Nephron (organoid): ENCODE measurements around the gene DDX42.
A peak's percentile ranks its signal among the peaks of the same experiment; 100 is the strongest.

Experiments used
- H3K27ac Mint-ChIP-seq, 3 experiments: 2 replicates each; pipeline ENCODE4 v1.8.0; 2020; ENCODE audit warnings: mixed read lengths in 3 of 3, mild to moderate bottlenecking in 2 of 3, moderate library complexity in 1 of 3
- H3K27me3 Mint-ChIP-seq: 2 replicates; pipeline ENCODE4 v1.8.0; 2021; ENCODE audit warnings: low read depth, mild to moderate bottlenecking, moderate library complexity, mixed read lengths
- H3K36me3 Mint-ChIP-seq: 2 replicates; pipeline ENCODE4 v1.8.0; 2020; ENCODE audit warnings: low read depth, mixed read lengths
- H3K4me1 Mint-ChIP-seq: 2 replicates; pipeline ENCODE4 v1.8.0; 2020; ENCODE audit warnings: mixed read lengths
- H3K4me3 Mint-ChIP-seq, 3 experiments: 2 replicates each; pipeline ENCODE4 v1.8.0; 2020; ENCODE audit warnings: mild to moderate bottlenecking in 3 of 3, mixed read lengths in 3 of 3, moderate library complexity in 2 of 3
- H3K9me3 Mint-ChIP-seq: 2 replicates; pipeline ENCODE4 v1.8.0; 2020; ENCODE audit warnings: mixed read lengths
- TF ChIP-seq, protein P1 (sequence below), 3 experiments: fragments of 200-600 bp; sonication (generic); IDR thresholded peaks; one replicate each; pipeline ENCODE4 v1.5.0; 2021; ENCODE audit warnings: antibody characterized with exemption in 3 of 3; ENCODE audit not compliant: unreplicated experiment in 3 of 3

The DDX42 gene

DNA sequence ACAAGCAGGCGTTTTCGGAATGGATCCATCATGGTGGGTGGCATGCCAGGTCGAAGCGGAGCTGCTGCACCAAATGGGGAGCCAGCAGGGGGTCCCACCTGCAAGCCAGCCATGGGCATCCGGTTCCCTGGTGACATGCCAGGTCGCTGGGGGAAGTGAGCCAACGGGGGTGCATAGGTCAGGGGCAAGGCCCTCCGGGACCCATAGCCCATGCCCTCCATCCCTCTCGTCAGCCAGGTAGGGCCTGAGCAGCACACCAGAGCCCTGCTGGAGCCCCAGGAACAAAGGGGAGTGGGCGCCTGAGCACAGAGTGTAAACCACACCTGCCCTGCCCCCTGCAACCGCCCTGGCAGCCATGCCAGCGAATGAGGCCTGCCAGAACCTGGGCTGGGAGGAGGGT lies 63.5 kb downstream of the DDX42 start:
- Mint-ChIP-seq H3K4me3 (no peak overlapping the region), H3K9me3 (no peaks in the 10 kb centered on the region), H3K27me3 (no peaks in the 10 kb centered on the region), H3K4me1 (peaks cover 25% of the 10 kb centered on the region), H3K27ac (no peak overlapping the region), H3K36me3 (peaks cover 35% of the 10 kb centered on the region)
- TF ChIP-seq, protein P1, sequence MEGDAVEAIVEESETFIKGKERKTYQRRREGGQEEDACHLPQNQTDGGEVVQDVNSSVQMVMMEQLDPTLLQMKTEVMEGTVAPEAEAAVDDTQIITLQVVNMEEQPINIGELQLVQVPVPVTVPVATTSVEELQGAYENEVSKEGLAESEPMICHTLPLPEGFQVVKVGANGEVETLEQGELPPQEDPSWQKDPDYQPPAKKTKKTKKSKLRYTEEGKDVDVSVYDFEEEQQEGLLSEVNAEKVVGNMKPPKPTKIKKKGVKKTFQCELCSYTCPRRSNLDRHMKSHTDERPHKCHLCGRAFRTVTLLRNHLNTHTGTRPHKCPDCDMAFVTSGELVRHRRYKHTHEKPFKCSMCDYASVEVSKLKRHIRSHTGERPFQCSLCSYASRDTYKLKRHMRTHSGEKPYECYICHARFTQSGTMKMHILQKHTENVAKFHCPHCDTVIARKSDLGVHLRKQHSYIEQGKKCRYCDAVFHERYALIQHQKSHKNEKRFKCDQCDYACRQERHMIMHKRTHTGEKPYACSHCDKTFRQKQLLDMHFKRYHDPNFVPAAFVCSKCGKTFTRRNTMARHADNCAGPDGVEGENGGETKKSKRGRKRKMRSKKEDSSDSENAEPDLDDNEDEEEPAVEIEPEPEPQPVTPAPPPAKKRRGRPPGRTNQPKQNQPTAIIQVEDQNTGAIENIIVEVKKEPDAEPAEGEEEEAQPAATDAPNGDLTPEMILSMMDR (IDR thresholded peaks at IDR 0.05; ENCODE audit: unreplicated experiment in 3 of 3): no peak

DNA sequence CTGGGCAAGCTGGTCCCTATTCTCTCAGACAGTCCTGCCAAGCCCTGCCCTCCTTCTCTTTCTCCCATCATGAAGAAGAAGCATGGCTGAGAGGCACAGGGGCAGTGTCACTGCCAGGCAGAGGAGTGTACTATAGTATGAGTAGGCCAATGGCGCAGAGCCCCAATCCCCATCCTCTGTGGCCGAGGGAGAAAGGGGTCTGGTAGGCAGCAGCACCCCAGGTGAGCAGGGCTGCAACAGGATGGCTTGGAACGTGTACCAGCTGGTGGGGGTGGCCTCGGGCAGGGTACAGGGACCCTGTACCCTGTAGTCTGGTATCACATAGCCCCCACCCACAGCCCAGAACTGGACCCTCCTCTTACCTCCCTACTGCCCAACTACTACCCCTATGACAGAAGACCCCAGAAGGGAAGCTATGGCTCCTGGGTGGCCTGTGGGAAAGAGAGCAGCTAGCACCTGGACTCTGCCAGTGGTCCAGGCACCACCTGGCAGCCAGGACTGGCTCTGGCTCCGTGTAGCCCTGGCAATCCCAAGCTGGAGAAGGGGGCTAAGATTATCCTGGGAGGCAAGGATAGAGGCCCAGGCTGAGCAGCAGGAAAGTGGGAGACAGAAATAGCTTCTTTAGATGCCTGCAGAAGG lies 64.1 kb downstream of the DDX42 start:
- H3K36me3 Mint-ChIP-seq: peaks cover 34% of the 10 kb centered on the region

DNA sequence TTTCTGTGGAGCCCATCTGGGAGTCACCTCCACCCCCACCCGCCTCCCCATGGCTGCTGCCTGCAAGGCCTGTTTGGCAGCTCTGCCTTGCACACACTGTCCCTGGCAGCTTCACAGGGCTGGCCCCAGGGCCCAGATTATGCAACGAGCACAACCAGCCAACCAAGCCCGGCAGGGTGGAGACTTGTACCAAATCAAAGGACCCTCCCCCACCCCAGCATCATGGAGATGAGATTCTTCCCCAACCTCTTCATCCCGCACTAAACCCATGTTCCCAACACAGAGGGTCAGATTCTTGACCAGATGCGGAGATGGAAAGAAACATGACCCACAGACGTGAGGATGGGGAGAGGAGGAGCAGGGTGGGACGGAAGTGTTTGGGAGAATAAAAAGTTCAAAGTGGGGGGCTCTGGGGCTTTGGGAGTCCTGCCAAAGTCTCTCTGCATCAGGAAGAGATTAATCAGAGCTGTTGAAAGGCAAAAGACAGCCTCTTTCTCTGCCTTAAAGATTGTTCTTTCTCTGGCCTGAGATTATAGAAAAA lies 64.7 kb downstream of the DDX42 start:
- Mint-ChIP-seq H3K9me3 (no peaks in the 10 kb centered on the region), H3K27me3 (no peaks in the 10 kb centered on the region), H3K4me1 (peaks cover 27% of the 10 kb centered on the region), H3K36me3 (peaks cover 28% of the 10 kb centered on the region), H3K27ac (peak overlapping the region; percentile 92 to 95 (median 94)), H3K4me3 (peak overlapping the region; percentile 68 to 78 (median 75))
- TF ChIP-seq, protein P1 (IDR thresholded peaks at IDR 0.05; ENCODE audit: unreplicated experiment in 3 of 3): no peak

More for the DNA sequence above, 64.1 kb downstream of the DDX42 start:
- TF ChIP-seq, protein P1 (IDR thresholded peaks at IDR 0.05; ENCODE audit: unreplicated experiment in 3 of 3): no peak
- H3K9me3 Mint-ChIP-seq: no peaks in the 10 kb centered on the region
- no peak overlapping the region for H3K4me3 Mint-ChIP-seq
- H3K4me1 Mint-ChIP-seq: peaks cover 25% of the 10 kb centered on the region
- no peaks in the 10 kb centered on the region for H3K27me3 Mint-ChIP-seq
- peak overlapping the region; percentile 92 to 95 (median 94) for H3K27ac Mint-ChIP-seq

DNA sequence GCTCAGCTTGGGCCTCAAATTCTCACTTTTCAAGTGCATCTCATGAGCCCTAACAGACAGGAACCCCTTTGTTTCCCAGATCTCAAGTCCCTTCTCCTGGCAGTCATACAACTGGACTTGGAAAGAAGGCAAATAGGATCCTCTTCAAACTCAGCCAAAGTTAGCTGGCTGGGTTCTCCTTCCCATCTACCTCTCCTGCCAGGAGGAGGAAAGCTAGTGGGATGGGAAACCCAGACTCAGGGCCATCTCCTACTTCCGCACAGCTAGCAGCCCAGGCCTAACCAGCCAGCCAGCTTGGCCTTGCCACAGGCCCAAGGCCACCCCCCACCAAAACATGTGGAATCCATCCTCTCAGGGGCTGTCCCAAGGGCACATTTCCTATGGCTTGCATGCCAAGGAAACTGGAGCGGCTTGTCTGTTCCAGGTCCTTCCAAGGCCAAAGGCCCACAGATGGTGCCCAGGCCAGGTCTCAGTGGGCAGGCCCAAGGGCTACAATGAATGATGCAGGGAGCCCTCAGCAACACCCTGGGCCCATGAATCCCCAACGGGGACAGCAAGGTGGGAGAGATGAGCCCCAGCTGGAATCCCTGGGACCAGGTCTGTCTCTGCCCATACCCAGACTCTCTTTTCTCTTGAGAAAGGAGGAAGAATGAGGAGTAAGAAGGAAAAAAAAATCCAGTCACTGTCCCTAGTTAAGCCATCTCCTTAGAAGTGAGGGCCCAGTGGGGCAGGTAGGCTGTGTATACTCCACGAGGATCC lies 66.8 kb downstream of the DDX42 start:
- no peaks in the 10 kb centered on the region for H3K27me3 Mint-ChIP-seq
- H3K27ac Mint-ChIP-seq: peak overlapping the region; percentile 98 to 99 (median 99)
- no peaks in the 10 kb centered on the region for H3K9me3 Mint-ChIP-seq
- peaks cover 10% of the 10 kb centered on the region for H3K36me3 Mint-ChIP-seq
- H3K4me1 Mint-ChIP-seq: peaks cover 34% of the 10 kb centered on the region
- H3K4me3 Mint-ChIP-seq: peak overlapping the region; percentile 97 to 99 (median 99)
- TF ChIP-seq, protein P1 (IDR thresholded peaks at IDR 0.05; ENCODE audit: unreplicated experiment in 3 of 3): no peak

DNA sequence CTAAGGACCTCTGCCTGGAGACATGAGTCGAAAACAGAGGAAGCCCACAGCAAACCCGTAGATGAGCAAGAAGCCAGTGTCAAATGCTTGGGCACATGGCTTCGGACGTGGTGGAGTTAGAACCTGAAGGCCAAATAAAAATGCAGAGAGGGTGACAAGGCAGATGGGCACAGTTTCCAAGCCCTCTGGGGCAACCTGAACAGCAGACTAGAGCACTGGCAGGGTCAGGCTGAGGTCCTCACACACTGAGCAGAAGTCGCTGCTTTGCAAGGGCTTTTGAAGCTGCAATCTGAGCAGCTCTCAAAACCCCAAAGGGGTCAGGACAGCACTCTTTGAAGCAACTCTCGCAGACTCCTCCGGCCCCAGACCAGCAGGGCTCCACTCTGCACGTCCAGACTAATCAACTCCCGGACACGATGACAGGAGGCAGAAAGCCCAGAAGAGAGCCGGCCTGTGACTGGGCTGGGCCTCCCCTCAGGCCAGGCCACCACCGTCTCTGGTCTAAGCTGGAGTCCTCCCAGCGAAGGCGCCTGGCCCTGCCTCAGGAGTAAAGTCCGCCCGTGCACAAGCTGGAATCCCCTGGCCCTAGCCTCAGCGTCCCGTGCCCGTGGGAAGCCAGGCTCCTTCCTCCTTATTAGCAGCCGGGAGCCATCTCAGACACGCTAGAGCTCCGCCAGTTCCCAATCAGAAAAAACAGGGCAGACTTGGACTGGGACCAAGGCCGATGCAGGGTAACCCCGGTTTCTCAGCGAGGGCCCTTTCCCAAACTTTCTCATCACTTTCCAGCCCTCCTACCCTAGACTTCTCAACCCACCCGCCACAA lies 67.6 kb downstream of the DDX42 start:
- TF ChIP-seq, protein P1 (IDR thresholded peaks at IDR 0.05; ENCODE audit: unreplicated experiment in 3 of 3): no peak
- H3K27ac Mint-ChIP-seq: peak overlapping the region; percentile 98 to 99 (median 99)
- H3K4me1 Mint-ChIP-seq: peaks cover 34% of the 10 kb centered on the region
- H3K27me3 Mint-ChIP-seq: no peaks in the 10 kb centered on the region
- H3K36me3 Mint-ChIP-seq: peaks cover 7% of the 10 kb centered on the region
- peak overlapping the region; percentile 97 to 99 (median 99) for H3K4me3 Mint-ChIP-seq
- no peaks in the 10 kb centered on the region for H3K9me3 Mint-ChIP-seq
